SH-SY5Y (cell line): ENCODE measurements around the gene HSD3B1.

Experiments
- GATA2 ChIP-seq: IDR thresholded peaks from 2 replicates; pipeline ENCODE4 v1.6.1; 2011; ENCODE audit warnings: mild to moderate bottlenecking, low read depth, low read length
- GATA3 ChIP-seq: IDR thresholded peaks from 2 replicates; pipeline ENCODE4 v1.6.1; 2011; ENCODE audit warnings: low read depth, mild to moderate bottlenecking, low read length, moderate library complexity

DNA sequence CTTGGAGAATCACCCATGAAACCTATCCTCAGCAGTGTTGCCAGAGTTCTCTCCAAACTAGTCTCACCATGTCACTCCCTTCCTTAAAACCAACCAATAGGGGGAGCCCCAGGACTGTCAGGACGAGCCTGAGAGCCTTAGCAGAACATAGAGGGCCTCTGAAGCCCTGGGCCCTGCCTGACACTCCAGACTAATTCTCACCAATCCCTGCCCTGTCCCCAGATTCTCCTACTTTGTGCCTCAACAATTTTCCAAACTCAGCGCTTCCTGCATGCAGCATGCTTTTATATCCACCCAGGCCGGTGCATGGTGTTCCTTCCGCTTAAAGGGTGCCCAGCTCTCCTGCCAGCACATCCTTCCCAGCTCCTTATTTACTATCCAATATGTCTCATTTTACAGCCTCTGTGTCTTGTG is 42.7 kb downstream of the HSD3B1 start:
- TF ChIP-seq GATA3 = no peak
- no peak for TF ChIP-seq GATA2
